GM12878 (cell line): ENCODE measurements around the gene ZNF483. TPM values are rescaled to one million over a fixed set of nuclear protein-coding genes. Genes with fewer than 3 reads are reported as not detected.

ENCODE experiments used
- ATAC-seq: fragments of 200-7000 bp; cut with Tn5 transposase; 3 replicates; pipeline ENCODE4 v1.9.1; 2020; ENCODE audit warnings: mild to moderate bottlenecking, moderate library complexity
- BruUV-seq: library from RNA; stranded (reverse); fragments of 400-500 nt; replicated peaks from 2 replicates; lab custom pipeline; 2021; lab: Mats Ljungman, UMichigan
- CTCF ChIA-PET: fragments of 300-600 bp; sonication (Branson Sonifier 250); formaldehyde crosslinking; extraction: SDS; loops from one replicate; lab custom pipeline; 2021; ENCODE audit warnings: inconsistent platforms; lab: Yijun Ruan, JAX
- POLR2A ChIA-PET: fragments of 350-600 bp; formaldehyde crosslinking; extraction: SDS; loops from one replicate; lab custom pipeline; 2021; ENCODE audit warnings: inconsistent platforms; lab: Charles Lee
- RAD21 ChIA-PET: fragments of 300-600 bp; sonication (Branson Sonifier 250); formaldehyde crosslinking; loops from one replicate; lab custom pipeline; 2023; ENCODE audit warnings: antibody characterized with exemption; ENCODE audit not compliant: unreplicated experiment; lab: Charles Lee
- SMC1A ChIA-PET: fragments of 300-600 bp; sonication (Branson Sonifier 250); formaldehyde crosslinking; loops from one replicate; lab custom pipeline; 2023; ENCODE audit not compliant: unreplicated experiment, uncharacterized antibody; lab: Charles Lee
- DNase-seq: peaks from one replicate; pipeline ENCODE4 v3.0.0-alpha.2; 2011; ENCODE audit warnings: low read depth, low spot score
- FAIRE-seq: peaks from 3 replicates; lab custom pipeline; 2011; peaks lifted over from hg19 to GRCh38; lab: Jason Lieb, UNC
- H2AFZ ChIP-seq: 2 replicates; pipeline ENCODE4 v1.6.0; 2011; ENCODE audit warnings: low read depth, low read length, control low read depth; ENCODE audit not compliant: control insufficient read depth
- H3K27ac ChIP-seq: 2 replicates; pipeline ENCODE4 v1.5.1; 2011; ENCODE audit warnings: control low read depth; ENCODE audit not compliant: control insufficient read depth, insufficient read depth
- H3K27me3 ChIP-seq, 2 experiments: replicated peaks in 1 of 2; 2 replicates each; pipeline versions ENCODE4 v1.6.0 to v1.6.1; 2011; ENCODE audit warnings: low read length in 1 of 2; ENCODE audit not compliant: control insufficient read depth in 2 of 2, insufficient read depth in 2 of 2
- H3K36me3 ChIP-seq, 2 experiments: 2 replicates each; pipeline ENCODE4 v1.5.1; 2011; ENCODE audit warnings: low read length in 1 of 2; ENCODE audit not compliant: control insufficient read depth in 2 of 2, insufficient read depth in 2 of 2
- H3K4me1 ChIP-seq: 2 replicates; pipeline ENCODE4 v1.6.1; 2011; ENCODE audit warnings: mild to moderate bottlenecking, low read length, moderate library complexity, mixed read lengths; ENCODE audit not compliant: control insufficient read depth, insufficient read depth
- H3K4me2 ChIP-seq: 2 replicates; pipeline ENCODE4 v1.6.0; 2011; ENCODE audit warnings: control low read depth; ENCODE audit not compliant: control insufficient read depth, insufficient read depth
- H3K4me3 ChIP-seq: fragments of 200-600 bp; sonication (generic); 2 replicates; pipeline ENCODE4 v1.5.1; 2016
- H3K79me2 ChIP-seq: 2 replicates; pipeline ENCODE4 v1.6.0; 2011; ENCODE audit warnings: low read length; ENCODE audit not compliant: control insufficient read depth, insufficient read depth
- H3K9ac ChIP-seq: 2 replicates; pipeline ENCODE4 v1.8.0; 2011; ENCODE audit warnings: low read length, control low read depth, mixed read lengths; ENCODE audit not compliant: control insufficient read depth, insufficient read depth
- H3K9me3 ChIP-seq: replicated peaks from 3 replicates; pipeline ENCODE4 v1.5.1; 2011; ENCODE audit warnings: mild to moderate bottlenecking, low read length; ENCODE audit not compliant: control insufficient read depth, insufficient read depth
- H4K20me1 ChIP-seq: 2 replicates; pipeline ENCODE4 v1.6.0; 2011; ENCODE audit not compliant: control insufficient read depth, insufficient read depth
- ATF7 ChIP-seq: fragments of 450-650 bp; IDR thresholded peaks from 2 replicates; pipeline ENCODE4 v1.6.1; 2016; ENCODE audit warnings: low read depth, mild to moderate bottlenecking
- DPF2 ChIP-seq: fragments of 450-650 bp; IDR thresholded peaks from 2 replicates; pipeline ENCODE4 v1.6.1; 2017; ENCODE audit warnings: mild to moderate bottlenecking
- HDAC2 ChIP-seq: fragments of 200-600 bp; sonication (generic); IDR thresholded peaks from 2 replicates; pipeline ENCODE4 v1.6.1; 2017
- IKZF1 ChIP-seq: fragments of 450-650 bp; conservative IDR thresholded peaks from 2 replicates; pipeline ENCODE4 v1.6.1; 2017; ENCODE audit warnings: antibody characterized with exemption, mild to moderate bottlenecking
- JUND ChIP-seq: IDR thresholded peaks from 2 replicates; pipeline ENCODE4 v1.6.1; 2012; ENCODE audit warnings: low read depth, mild to moderate bottlenecking, low read length, improper control_type of control experiment, moderate library complexity
- KLF5 ChIP-seq: fragments of 450-650 bp; IDR thresholded peaks from 2 replicates; pipeline ENCODE4 v1.6.1; 2014; ENCODE audit warnings: mild to moderate bottlenecking; ENCODE audit not compliant: partially characterized antibody
- MYC ChIP-seq: IDR thresholded peaks from 2 replicates; pipeline ENCODE4 v1.6.1; 2011; ENCODE audit warnings: mild to moderate bottlenecking, low read length, moderate library complexity, inconsistent platforms; ENCODE audit not compliant: insufficient read depth, insufficient replicate concordance, insufficient read length, severe bottlenecking
- POLR2A ChIP-seq: IDR thresholded peaks from 2 replicates; pipeline ENCODE4 v1.6.1; 2011; ENCODE audit warnings: low read depth, mild to moderate bottlenecking, low read length
- RB1 ChIP-seq: fragments of 450-650 bp; formaldehyde crosslinking; IDR thresholded peaks from 2 replicates; pipeline ENCODE4 v1.6.1; 2017; ENCODE audit warnings: mild to moderate bottlenecking, borderline replicate concordance
- RELA ChIP-seq: fragments of 450-650 bp; IDR thresholded peaks from 2 replicates; pipeline ENCODE4 v1.8.0; 2014; ENCODE audit warnings: borderline replicate concordance; ENCODE audit not compliant: partially characterized antibody
- RUNX3 ChIP-seq: IDR thresholded peaks from 2 replicates; pipeline ENCODE4 v1.6.1; 2012; ENCODE audit warnings: low read length, inconsistent platforms
- SMC3 ChIP-seq: IDR thresholded peaks from 2 replicates; pipeline ENCODE4 v1.6.1; 2011; ENCODE audit warnings: low read length, improper control_type of control experiment, borderline replicate concordance
- TAF1 ChIP-seq: IDR thresholded peaks from 2 replicates; pipeline ENCODE4 v1.6.1; 2011; ENCODE audit warnings: mild to moderate bottlenecking, low read depth, low read length, borderline replicate concordance
- YBX1 ChIP-seq: fragments of 450-650 bp; IDR thresholded peaks from 2 replicates; pipeline ENCODE4 v1.6.1; 2016; ENCODE audit warnings: antibody characterized with exemption
- WGBS: methylation state at CpG from one replicate; pipeline ENCODE4 v1.1.6; 2016; ENCODE audit warnings: low lambda C conversion rate; ENCODE audit not compliant: insufficient replicate concordance, insufficient coverage; ENCODE audit errors: missing lambda C conversion rate; 5-methylcytosine and 5-hydroxymethylcytosine counted together
- in situ Hi-C: fragments of 300-500 bp; cut with MboI; formaldehyde crosslinking; loops from 9 replicates; pipeline ENCODE4 v1.14.3; 2018; ENCODE audit warnings: mixed read lengths
- intact Hi-C: fragments of 100-400 bp; cut with micrococcal nuclease; formaldehyde crosslinking; loops from one replicate; pipeline ENCODE4 v1.14.2; 2022; ENCODE audit not compliant: unreplicated experiment
- polyA plus RNA-seq, 11 experiments: library from polyadenylated mRNA; depleted of rRNA in 4 of 11; unstranded in 6 of 11; stranded (reverse) in 5 of 11; fragments of >200 nt; fragmentation: Nextera tagmentation in 4 of 11; fragmentation: Illumina TruSeq in 1 of 11; extraction: Ambion mirVana in 4 of 11; extraction: Trizol in 1 of 11; gene quantifications; 1 replicate in 1 of 11; 2 replicates in 10 of 11; pipeline versions ENCODE4 v1.2.1 to v1.2.3, GENCODE V29; 2011 to 2016; ENCODE audit warnings: inconsistent platforms in 2 of 11, missing spikeins in 2 of 11, low read depth in 1 of 11
- total RNA-seq, 4 experiments: library from RNA; depleted of rRNA in 3 of 4; stranded (reverse); fragments of >200 nt in 3 of 4; fragmentation: Illumina TruSeq in 1 of 4; extraction: Trizol in 1 of 4; gene quantifications; 2 replicates each; pipeline versions ENCODE4 v1.2.1 to v1.2.3, GENCODE V29; 2013 to 2021
- TF ChIP-seq, protein P1 (sequence below): fragments of 450-650 bp; IDR thresholded peaks from 2 replicates; pipeline ENCODE4 v1.6.1; 2017; ENCODE audit warnings: antibody characterized with exemption, mild to moderate bottlenecking, moderate library complexity
- TF ChIP-seq, protein P2 (sequence below): fragments of 450-650 bp; IDR thresholded peaks from 2 replicates; pipeline ENCODE4 v1.6.1; 2016; ENCODE audit warnings: mild to moderate bottlenecking
- TF ChIP-seq, protein P3 (sequence below): fragments of 450-650 bp; conservative IDR thresholded peaks from 2 replicates; pipeline ENCODE4 v1.6.1; 2017; ENCODE audit warnings: mild to moderate bottlenecking, moderate library complexity
- TF ChIP-seq, protein P4 (sequence below): IDR thresholded peaks from 2 replicates; pipeline ENCODE4 v1.6.1; 2011; ENCODE audit warnings: low read depth, mild to moderate bottlenecking, low read length, moderate library complexity, borderline replicate concordance; ENCODE audit errors: extremely low read depth

The ZNF483 gene
- total and polyA plus RNA-seq, 10 of the 15 experiments (the other 5 are each of a cell fraction or from before 2014, with no cell fraction given): 0.03 to 0.76 (median 0.26) TPM; not detected in 1

DNA sequence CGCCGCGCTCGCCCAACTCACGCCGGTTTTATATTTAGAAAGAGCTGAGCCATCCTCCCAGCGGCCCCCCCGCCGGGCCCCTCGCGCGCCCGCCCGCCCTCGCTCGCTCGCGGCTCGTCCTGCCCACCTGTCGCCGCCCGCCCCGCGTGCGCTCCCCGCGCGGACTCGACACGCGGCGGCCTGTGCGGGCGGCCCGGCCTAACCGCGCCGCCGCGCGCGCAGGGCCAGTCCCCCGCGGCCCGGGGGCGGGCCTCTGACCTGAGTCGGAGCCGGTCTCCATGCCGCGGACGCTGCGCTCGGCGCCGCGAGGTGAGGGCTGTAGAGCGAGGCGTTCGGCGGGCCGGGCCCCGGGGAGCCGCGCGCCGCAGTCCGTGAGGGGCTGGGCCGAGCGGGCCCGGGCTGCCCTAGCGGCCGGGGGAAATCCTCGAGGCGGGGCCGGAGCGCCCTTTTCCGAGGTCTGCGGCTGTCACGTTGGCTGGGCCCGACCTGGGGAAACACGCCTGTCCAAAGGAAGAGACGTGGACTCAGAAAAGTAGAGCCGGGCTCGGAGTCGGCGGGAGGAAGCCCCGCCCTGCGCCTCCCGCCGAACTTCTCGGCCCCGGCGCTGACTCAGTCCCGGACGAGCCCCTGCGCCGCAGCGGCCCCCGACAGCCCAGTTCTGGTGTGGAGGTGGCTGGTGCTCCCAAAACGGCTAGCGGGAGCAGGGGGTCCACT, 41.0 kb upstream of the ZNF483 start, which contains the start of gene ECPAS:
Gene ECPAS (minus strand): TSS at position 526 of the 714 bp plus-strand sequence. CDS start 11,465 bp downstream, outside the sequence.
- Histone ChIP-seq H3K4me1 (no peaks in the 10 kb centered on the region; the same call in 1 of the 2 replicates), H3K4me3 (peak within 1 kb of the TSS; percentile 79), H2AFZ (peak within 1 kb of the TSS; percentile 60), H4K20me1 (no peaks in the 10 kb centered on the region), H3K9ac (peak within 1 kb of the TSS; percentile 94), H3K9me3 (no peaks in the 10 kb centered on the region; the same call in 2 of the 3 replicates), H3K79me2 (peaks cover 42% of the 10 kb centered on the region), H3K27me3 (no peaks in the 10 kb centered on the region), H3K4me2 (peak within 1 kb of the TSS; percentile 80), H3K36me3 (no peaks in the 10 kb centered on the region; a peak in 1 of 4 replicates), H3K27ac (peak within 1 kb of the TSS; percentile 96)
- DNase-seq (no peak), ATAC-seq (peak; percentile 80), FAIRE-seq (no peak)
- 1% methylated on average over 63 of the region's 101 CpGs for WGBS
- no TSS peak for BruUV-seq
- SMC1A ChIA-PET: no interaction called here
- POLR2A ChIA-PET: interaction anchor here (0.8 to 2.1 kb wide), 4 partner anchors 11 to 147 kb away, joined by 3 to 11 read pairs (median 4); partner anchors contain the start of gene DNAJC25
- intact Hi-C loops: loop anchor here (2.0 kb wide), 1 partner anchor 147 kb away; the partner anchor contains the start of gene DNAJC25
- CTCF ChIA-PET: interaction anchor here (0.7 kb wide), 1 partner anchor 732 kb away, joined by 3 read pairs; no protein-coding TSS in a partner anchor
- in situ Hi-C loops: no loop called here
- RAD21 ChIA-PET: no interaction called here
- TF ChIP-seq YBX1: no peak
- TF ChIP-seq RB1: 0 out of 2 replicates have a peak, but pooled peaks have one; percentile 71
- TF ChIP-seq, protein P1, sequence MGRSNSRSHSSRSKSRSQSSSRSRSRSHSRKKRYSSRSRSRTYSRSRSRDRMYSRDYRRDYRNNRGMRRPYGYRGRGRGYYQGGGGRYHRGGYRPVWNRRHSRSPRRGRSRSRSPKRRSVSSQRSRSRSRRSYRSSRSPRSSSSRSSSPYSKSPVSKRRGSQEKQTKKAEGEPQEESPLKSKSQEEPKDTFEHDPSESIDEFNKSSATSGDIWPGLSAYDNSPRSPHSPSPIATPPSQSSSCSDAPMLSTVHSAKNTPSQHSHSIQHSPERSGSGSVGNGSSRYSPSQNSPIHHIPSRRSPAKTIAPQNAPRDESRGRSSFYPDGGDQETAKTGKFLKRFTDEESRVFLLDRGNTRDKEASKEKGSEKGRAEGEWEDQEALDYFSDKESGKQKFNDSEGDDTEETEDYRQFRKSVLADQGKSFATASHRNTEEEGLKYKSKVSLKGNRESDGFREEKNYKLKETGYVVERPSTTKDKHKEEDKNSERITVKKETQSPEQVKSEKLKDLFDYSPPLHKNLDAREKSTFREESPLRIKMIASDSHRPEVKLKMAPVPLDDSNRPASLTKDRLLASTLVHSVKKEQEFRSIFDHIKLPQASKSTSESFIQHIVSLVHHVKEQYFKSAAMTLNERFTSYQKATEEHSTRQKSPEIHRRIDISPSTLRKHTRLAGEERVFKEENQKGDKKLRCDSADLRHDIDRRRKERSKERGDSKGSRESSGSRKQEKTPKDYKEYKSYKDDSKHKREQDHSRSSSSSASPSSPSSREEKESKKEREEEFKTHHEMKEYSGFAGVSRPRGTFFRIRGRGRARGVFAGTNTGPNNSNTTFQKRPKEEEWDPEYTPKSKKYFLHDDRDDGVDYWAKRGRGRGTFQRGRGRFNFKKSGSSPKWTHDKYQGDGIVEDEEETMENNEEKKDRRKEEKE: no peak
- peak; percentile 75 for TF ChIP-seq DPF2
- TF ChIP-seq, protein P2, sequence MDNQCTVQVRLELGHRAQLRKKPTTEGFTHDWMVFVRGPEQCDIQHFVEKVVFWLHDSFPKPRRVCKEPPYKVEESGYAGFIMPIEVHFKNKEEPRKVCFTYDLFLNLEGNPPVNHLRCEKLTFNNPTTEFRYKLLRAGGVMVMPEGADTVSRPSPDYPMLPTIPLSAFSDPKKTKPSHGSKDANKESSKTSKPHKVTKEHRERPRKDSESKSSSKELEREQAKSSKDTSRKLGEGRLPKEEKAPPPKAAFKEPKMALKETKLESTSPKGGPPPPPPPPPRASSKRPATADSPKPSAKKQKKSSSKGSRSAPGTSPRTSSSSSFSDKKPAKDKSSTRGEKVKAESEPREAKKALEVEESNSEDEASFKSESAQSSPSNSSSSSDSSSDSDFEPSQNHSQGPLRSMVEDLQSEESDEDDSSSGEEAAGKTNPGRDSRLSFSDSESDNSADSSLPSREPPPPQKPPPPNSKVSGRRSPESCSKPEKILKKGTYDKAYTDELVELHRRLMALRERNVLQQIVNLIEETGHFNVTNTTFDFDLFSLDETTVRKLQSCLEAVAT: no peak
- peak; percentile 22 for TF ChIP-seq RELA
- TF ChIP-seq, protein P3, sequence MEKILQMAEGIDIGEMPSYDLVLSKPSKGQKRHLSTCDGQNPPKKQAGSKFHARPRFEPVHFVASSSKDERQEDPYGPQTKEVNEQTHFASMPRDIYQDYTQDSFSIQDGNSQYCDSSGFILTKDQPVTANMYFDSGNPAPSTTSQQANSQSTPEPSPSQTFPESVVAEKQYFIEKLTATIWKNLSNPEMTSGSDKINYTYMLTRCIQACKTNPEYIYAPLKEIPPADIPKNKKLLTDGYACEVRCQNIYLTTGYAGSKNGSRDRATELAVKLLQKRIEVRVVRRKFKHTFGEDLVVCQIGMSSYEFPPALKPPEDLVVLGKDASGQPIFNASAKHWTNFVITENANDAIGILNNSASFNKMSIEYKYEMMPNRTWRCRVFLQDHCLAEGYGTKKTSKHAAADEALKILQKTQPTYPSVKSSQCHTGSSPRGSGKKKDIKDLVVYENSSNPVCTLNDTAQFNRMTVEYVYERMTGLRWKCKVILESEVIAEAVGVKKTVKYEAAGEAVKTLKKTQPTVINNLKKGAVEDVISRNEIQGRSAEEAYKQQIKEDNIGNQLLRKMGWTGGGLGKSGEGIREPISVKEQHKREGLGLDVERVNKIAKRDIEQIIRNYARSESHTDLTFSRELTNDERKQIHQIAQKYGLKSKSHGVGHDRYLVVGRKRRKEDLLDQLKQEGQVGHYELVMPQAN: peak; percentile 68
- no peak for TF ChIP-seq KLF5
- no peak for TF ChIP-seq SMC3
- TF ChIP-seq, protein P4, sequence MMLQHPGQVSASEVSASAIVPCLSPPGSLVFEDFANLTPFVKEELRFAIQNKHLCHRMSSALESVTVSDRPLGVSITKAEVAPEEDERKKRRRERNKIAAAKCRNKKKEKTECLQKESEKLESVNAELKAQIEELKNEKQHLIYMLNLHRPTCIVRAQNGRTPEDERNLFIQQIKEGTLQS: no peak
- no peak for TF ChIP-seq JUND
- peak; percentile 72 for TF ChIP-seq TAF1
- no peak for TF ChIP-seq ATF7
- no peak for TF ChIP-seq HDAC2
- TF ChIP-seq POLR2A: peak; percentile 84
- peak; percentile 91 for TF ChIP-seq IKZF1
- TF ChIP-seq RUNX3: peak; percentile 46
- TF ChIP-seq MYC: peak; percentile 62
